ENCODE data around the gene CRMP1. TPM values are rescaled to one million over a fixed set of nuclear protein-coding genes. Genes with fewer than 3 reads are reported as not detected.

Gene CRMP1
- total and polyA plus RNA-seq, 9 of the 15 experiments (the other 6 are each of a cell fraction or from before 2014, with no cell fraction given), result 0.03 to 0.04 TPM; not detected in 7

DNA sequence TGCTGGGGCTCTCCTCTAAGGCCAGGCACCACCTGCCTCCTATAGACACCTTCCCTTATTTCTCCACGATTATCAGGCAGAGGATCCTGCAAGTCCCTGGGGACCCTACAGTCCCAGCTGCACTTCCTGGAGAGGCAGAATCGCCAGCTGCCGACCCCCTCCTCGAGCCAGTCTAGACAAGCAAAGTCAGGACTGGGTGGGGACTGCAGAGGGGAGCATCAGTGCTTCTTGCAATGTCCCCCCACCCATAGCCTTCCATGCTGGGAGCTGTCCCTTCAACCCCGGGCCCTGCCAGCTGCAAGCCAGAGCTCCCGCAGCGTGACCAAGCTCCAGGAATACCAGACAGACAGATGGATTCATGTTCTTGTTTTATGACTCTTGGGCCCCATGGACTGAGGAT is 1.4 kb upstream of the CRMP1 start:
- in situ Hi-C loops (cut with MboI) (no loop called here), intact Hi-C loops (cut with micrococcal nuclease) (no loop called here)
- ATAC-seq (no peak), FAIRE-seq (no peak), DNase-seq (ENCODE audit: extremely low read depth in 1 of 4, low spot score in 3 of 4) (no peak)
- no peaks in the 10 kb centered on the region for H3K9me1 ChIP-seq (ENCODE audit: control insufficient read depth, insufficient read depth, low read length)
- H3K79me2 ChIP-seq (ENCODE audit: control insufficient read depth, insufficient read depth, low read length), result no peaks in the 10 kb centered on the region
- H3K4me1 ChIP-seq (replicated peaks in 1 of 2; ENCODE audit: control insufficient read depth in 2 of 2, insufficient read depth in 2 of 2, low read length in 2 of 2), result peaks cover 0 to 8% of the 10 kb centered on the region in 2 experiments; a peak in 1 of 5 replicates
- 0% methylated on average over 6 of the region's 7 CpGs for WGBS (ENCODE audit: insufficient coverage, low coverage, missing lambda C conversion rate)
- POLR2A ChIA-PET, result interaction anchor here (0.7 kb wide), 1 partner anchor 97 kb away, joined by 4 read pairs; no protein-coding TSS in a partner anchor
- no peak overlapping the region for H3K27ac ChIP-seq (ENCODE audit: extremely low read depth, low read depth, low read length)
- H3K4me2 ChIP-seq (ENCODE audit: insufficient read depth, low read length), result no peak overlapping the region
- BruUV-seq (replicated peaks), result no TSS peak
- no peaks in the 10 kb centered on the region for H3K36me3 ChIP-seq (ENCODE audit: control insufficient read depth, insufficient read depth, low read length)
- CTCF ChIA-PET (ENCODE audit: low intra/inter-chr PET ratio), result no interaction called here
- peaks cover 0 to 12% of the 10 kb centered on the region in 2 experiments; a peak in 4 of 5 replicates for H3K27me3 ChIP-seq (ENCODE audit: control insufficient read depth in 2 of 2, insufficient read depth in 2 of 2, low read length in 2 of 2)
- no peaks in the 10 kb centered on the region for H4K20me1 ChIP-seq (replicated peaks; ENCODE audit: control insufficient read depth, insufficient read depth, low read length)
- no peak overlapping the region for H3K4me3 ChIP-seq
- H3K9ac ChIP-seq (ENCODE audit: insufficient read depth in 1 of 2, low read depth in 2 of 2, low read length in 2 of 2), result no peak overlapping the region
- no peak overlapping the region for H2AFZ ChIP-seq (ENCODE audit: low read depth, low read length)
- no peaks in the 10 kb centered on the region for H3K9me3 ChIP-seq (replicated peaks; ENCODE audit: control insufficient read depth, insufficient read depth, low read depth, low read length)
- no peak for TF ChIP-seq ZNF24 (IDR thresholded peaks at IDR 0.05)
- no peak for TF ChIP-seq GTF2E2 (tag; IDR thresholded peaks at IDR 0.05)
- TF ChIP-seq, protein P1, sequence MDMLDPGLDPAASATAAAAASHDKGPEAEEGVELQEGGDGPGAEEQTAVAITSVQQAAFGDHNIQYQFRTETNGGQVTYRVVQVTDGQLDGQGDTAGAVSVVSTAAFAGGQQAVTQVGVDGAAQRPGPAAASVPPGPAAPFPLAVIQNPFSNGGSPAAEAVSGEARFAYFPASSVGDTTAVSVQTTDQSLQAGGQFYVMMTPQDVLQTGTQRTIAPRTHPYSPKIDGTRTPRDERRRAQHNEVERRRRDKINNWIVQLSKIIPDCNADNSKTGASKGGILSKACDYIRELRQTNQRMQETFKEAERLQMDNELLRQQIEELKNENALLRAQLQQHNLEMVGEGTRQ (CRISPR knock-in tag; IDR thresholded peaks at IDR 0.05), result no peak
- TF ChIP-seq, protein P2, sequence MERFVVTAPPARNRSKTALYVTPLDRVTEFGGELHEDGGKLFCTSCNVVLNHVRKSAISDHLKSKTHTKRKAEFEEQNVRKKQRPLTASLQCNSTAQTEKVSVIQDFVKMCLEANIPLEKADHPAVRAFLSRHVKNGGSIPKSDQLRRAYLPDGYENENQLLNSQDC (CRISPR knock-in tag; IDR thresholded peaks at IDR 0.05), result no peak
- TF ChIP-seq HIVEP1 (CRISPR knock-in tag; IDR thresholded peaks at IDR 0.05), result no peak
- TF ChIP-seq CHD1 (IDR thresholded peaks at IDR 0.05; ENCODE audit: low read length), result no peak
- TF ChIP-seq, protein P3, sequence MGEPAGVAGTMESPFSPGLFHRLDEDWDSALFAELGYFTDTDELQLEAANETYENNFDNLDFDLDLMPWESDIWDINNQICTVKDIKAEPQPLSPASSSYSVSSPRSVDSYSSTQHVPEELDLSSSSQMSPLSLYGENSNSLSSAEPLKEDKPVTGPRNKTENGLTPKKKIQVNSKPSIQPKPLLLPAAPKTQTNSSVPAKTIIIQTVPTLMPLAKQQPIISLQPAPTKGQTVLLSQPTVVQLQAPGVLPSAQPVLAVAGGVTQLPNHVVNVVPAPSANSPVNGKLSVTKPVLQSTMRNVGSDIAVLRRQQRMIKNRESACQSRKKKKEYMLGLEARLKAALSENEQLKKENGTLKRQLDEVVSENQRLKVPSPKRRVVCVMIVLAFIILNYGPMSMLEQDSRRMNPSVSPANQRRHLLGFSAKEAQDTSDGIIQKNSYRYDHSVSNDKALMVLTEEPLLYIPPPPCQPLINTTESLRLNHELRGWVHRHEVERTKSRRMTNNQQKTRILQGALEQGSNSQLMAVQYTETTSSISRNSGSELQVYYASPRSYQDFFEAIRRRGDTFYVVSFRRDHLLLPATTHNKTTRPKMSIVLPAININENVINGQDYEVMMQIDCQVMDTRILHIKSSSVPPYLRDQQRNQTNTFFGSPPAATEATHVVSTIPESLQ (CRISPR knock-in tag; IDR thresholded peaks at IDR 0.05), result no peak
- no peak for TF ChIP-seq ZNF384 (IDR thresholded peaks at IDR 0.05; ENCODE audit: low read depth, low read length)
- TF ChIP-seq ZNF217 (CRISPR knock-in tag; IDR thresholded peaks at IDR 0.05), result no peak
- TF ChIP-seq POLR3A (IDR thresholded peaks at IDR 0.05; ENCODE audit: borderline replicate concordance, extremely low read depth, insufficient read depth, insufficient read length), result no peak
- no peak for TF ChIP-seq SAFB (IDR thresholded peaks at IDR 0.05; ENCODE audit: borderline replicate concordance, low read depth, low read length)
- TF ChIP-seq PHF20 (IDR thresholded peaks at IDR 0.05; ENCODE audit: partially characterized antibody), result no peak
- no peak for TF ChIP-seq SMAD1 (IDR thresholded peaks at IDR 0.05; ENCODE audit: low read depth, low read length, partially characterized antibody)
